Fibroblast of the aortic adventitia (primary cell): Measurements from ENCODE around the gene TENM4. TPM values are rescaled to one million over a fixed set of nuclear protein-coding genes. Genes with fewer than 3 reads are reported as not detected.
A peak's percentile ranks its signal among the peaks of the same experiment; 100 is the strongest.
"Not testable (repeated sequence)": the region's sequence is repeated elsewhere in the genome, so short reads cannot be mapped to it uniquely, and the experiment has no call there.

ENCODE experiments used
- DNase-seq: peaks from one replicate; pipeline ENCODE4 v3.0.0-alpha.2; 2010; ENCODE audit warnings: low read depth
- H3K4me3 ChIP-seq: 2 replicates; pipeline ENCODE4 v1.5.1; 2011; ENCODE audit warnings: low read depth, mild to moderate bottlenecking, control low read depth, low read length, moderate library complexity
- CTCF ChIP-seq: IDR thresholded peaks from 2 replicates; pipeline ENCODE4 v1.5.1; 2011; ENCODE audit warnings: mild to moderate bottlenecking, low read length, control low read depth, inconsistent platforms; ENCODE audit not compliant: insufficient read depth
- total RNA-seq: library from RNA; depleted of rRNA; stranded (reverse); fragments of >200 nt; gene quantifications from 2 replicates; pipeline ENCODE4 v1.2.3, GENCODE V29; 2012; ENCODE audit warnings: low replicate concordance

Gene TENM4
- total RNA-seq, 1 donor, result 113 TPM

- peak; percentile 26 for TF ChIP-seq CTCF
- DNase-seq, result no peak
- no peak overlapping the region for H3K4me3 ChIP-seq
Measured at GRCh38 chr11:78615724-78616123, 825.1 kb downstream of the TENM4 start.

- H3K4me3 ChIP-seq, result no peak overlapping the region
- TF ChIP-seq CTCF, result no peak
- no peak for DNase-seq
Measured at GRCh38 chr11:78613378-78613813, 827.4 kb downstream of the TENM4 start.

- no peak overlapping the region for H3K4me3 ChIP-seq
- TF ChIP-seq CTCF, result no peak
- no peak for DNase-seq
Measured at GRCh38 chr11:78612721-78613377, 828.0 kb downstream of the TENM4 start.

DNA sequence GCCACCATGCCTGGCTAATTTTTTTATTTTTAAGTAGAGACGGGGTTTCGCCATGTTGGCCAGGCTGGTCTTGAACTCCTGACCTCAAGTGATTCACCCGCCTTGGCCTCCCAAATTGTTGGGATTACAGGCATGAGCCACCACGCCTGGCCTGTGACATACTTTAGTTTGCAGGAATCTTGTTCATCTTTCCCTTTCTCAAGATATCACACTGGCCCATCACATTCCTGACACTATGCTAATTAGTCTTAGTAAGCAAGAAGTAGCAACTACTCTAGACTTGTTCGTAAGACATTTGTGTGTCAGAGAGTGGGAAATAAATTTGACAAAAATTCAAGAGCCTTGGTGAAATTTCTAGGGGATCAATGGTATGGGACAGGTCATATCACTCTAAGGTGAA is 831.5 kb downstream of the TENM4 start:
- DNase-seq, H3K4me3 ChIP-seq: not testable (repeated sequence)

GRCh38 chr11:78607696-78608095 is 833.1 kb downstream of the TENM4 start:
- no peak for DNase-seq
- no peak overlapping the region for H3K4me3 ChIP-seq
- TF ChIP-seq CTCF, result no peak

DNA sequence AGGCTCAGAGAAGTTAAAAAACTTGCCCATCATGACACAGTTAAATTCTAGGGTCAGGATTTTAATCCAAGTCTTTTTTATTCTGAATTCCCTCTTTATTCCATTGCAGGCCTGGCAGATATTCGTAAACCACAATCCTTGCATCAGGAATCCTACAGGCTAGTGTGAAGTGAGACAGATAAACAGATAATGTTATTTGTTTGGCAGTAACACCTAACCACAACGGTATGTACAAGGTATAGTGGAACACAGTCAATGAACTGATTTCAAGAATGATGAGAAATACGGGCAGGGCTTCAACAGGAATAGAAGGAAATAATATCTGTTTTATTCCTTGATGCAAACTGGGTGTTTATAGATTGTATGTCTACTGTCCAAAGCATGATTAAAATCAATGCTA is 834.2 kb downstream of the TENM4 start:
- no peak overlapping the region for H3K4me3 ChIP-seq
- no peak for TF ChIP-seq CTCF
- no peak for DNase-seq

GRCh38 chr11:78605296-78605695 is 835.5 kb downstream of the TENM4 start:
- TF ChIP-seq CTCF, result no peak
- no peak overlapping the region for H3K4me3 ChIP-seq
- DNase-seq, result no peak
